Activated T-helper 1 cell treated with anti-CD3 and anti-CD28 coated beads, Interleukin-12 subunit alpha, Interleukin-12 subunit beta, Interleukin-2, Interleukin-4 antibody, amounts not matched to agents 30 ng/mL and 10 ng/mL and 1 ng/mL, durations not matched to agents 14 hours and 24 hours and 36 hours (primary cell): Measurements from ENCODE around the gene ANKS1A. TPM values are rescaled to one million over a fixed set of nuclear protein-coding genes. Genes with fewer than 3 reads are reported as not detected.
A peak's percentile ranks its signal among the peaks of the same experiment; 100 is the strongest.
"Not testable (repeated sequence)": the region's sequence is repeated elsewhere in the genome, so short reads cannot be mapped to it uniquely, and the experiment has no call there.

Experiments used
- DNase-seq: peaks from one replicate; pipeline ENCODE4 v3.0.0; 2021; ENCODE audit warnings: low spot score
- H3K27ac Mint-ChIP-seq: one replicate; pipeline ENCODE4 v1.8.0; 2021; ENCODE audit warnings: mild to moderate bottlenecking, mixed read lengths
- H3K27me3 Mint-ChIP-seq: one replicate; pipeline ENCODE4 v1.8.0; 2022; ENCODE audit warnings: mild to moderate bottlenecking, moderate library complexity, mixed read lengths; ENCODE audit not compliant: insufficient read depth
- H3K36me3 Mint-ChIP-seq: one replicate; pipeline ENCODE4 v1.8.0; 2021; ENCODE audit warnings: low read depth, mixed read lengths
- H3K4me1 Mint-ChIP-seq: one replicate; pipeline ENCODE4 v1.8.0; 2021; ENCODE audit warnings: low read depth, mixed read lengths
- H3K4me3 Mint-ChIP-seq: one replicate; pipeline ENCODE4 v1.8.0; 2021; ENCODE audit warnings: mild to moderate bottlenecking, moderate library complexity, mixed read lengths
- H3K9me3 Mint-ChIP-seq: one replicate; pipeline ENCODE4 v1.8.0; 2021; ENCODE audit warnings: mixed read lengths
- intact Hi-C: fragments of 100-400 bp; cut with micrococcal nuclease; formaldehyde crosslinking; loops from one replicate; pipeline ENCODE4 v1.15.1; 2024
- total RNA-seq: library from RNA; stranded (reverse); gene quantifications from 2 replicates; pipeline ENCODE4 v1.2.3, GENCODE V29; 2022

ANKS1A gene
- total RNA-seq, 1 donor from 2014 or later, result 9.5 TPM

DNA sequence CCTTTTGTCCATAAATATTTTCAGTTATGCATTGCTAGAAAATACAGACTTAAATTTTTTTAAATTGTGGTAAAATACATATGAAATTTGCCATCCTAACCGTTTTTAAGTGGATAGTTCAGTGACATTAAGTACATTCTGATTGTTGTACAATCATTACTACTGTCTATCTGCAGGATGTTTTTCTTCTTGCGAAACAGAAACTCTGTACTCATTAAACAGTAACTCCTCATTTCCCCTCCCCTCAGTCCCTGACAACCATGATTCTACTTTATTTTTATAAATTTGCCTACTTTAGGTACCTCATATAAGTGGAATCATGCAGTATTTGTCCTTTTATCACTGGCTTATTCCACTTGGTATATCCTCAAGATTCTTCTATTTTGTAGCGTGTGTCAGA is 22.5 kb upstream of the ANKS1A start:
- H3K4me3 Mint-ChIP-seq, result no peak overlapping the region
- peaks cover 24% of the 10 kb centered on the region for H3K36me3 Mint-ChIP-seq
- no peaks in the 10 kb centered on the region for H3K9me3 Mint-ChIP-seq
- no peak overlapping the region for H3K27ac Mint-ChIP-seq
- no peaks in the 10 kb centered on the region for H3K4me1 Mint-ChIP-seq
- H3K27me3 Mint-ChIP-seq, result no peaks in the 10 kb centered on the region
- no peak for DNase-seq
- intact Hi-C loops, result no loop called here

- no peaks in the 10 kb centered on the region for H3K27me3 Mint-ChIP-seq
- no peak for DNase-seq
- H3K27ac Mint-ChIP-seq, result no peak overlapping the region
- intact Hi-C loops, result no loop called here
- peaks cover 30% of the 10 kb centered on the region for H3K36me3 Mint-ChIP-seq
- no peaks in the 10 kb centered on the region for H3K9me3 Mint-ChIP-seq
- no peaks in the 10 kb centered on the region for H3K4me1 Mint-ChIP-seq
- no peak overlapping the region for H3K4me3 Mint-ChIP-seq
Measured at GRCh38 chr6:34867484-34867883, 21.6 kb upstream of the ANKS1A start.

DNA sequence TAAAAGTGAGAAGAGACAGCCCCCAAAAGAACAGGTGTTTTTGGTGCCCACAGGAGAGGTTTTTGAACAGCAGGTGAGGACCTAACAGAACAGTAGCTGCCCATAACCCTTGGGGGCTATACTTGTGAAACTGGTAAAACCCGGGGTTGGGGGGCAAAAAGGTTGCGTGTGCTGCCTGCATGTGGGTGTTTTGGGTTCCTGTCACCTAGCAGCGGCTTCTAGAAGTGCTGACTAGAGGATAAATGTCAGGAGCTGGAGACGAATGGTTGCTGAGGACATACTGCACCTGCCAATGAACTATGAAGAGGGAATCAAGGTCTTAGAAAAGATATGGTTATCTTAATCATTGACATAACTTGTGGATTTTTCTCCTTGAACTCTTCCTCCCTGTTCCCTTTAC is 17.2 kb upstream of the ANKS1A start:
- no peaks in the 10 kb centered on the region for H3K4me1 Mint-ChIP-seq
- no peak overlapping the region for H3K4me3 Mint-ChIP-seq
- peaks cover 29% of the 10 kb centered on the region for H3K36me3 Mint-ChIP-seq
- no peaks in the 10 kb centered on the region for H3K9me3 Mint-ChIP-seq
- DNase-seq, result no peak
- no peak overlapping the region for H3K27ac Mint-ChIP-seq
- no peaks in the 10 kb centered on the region for H3K27me3 Mint-ChIP-seq
- intact Hi-C loops, result no loop called here

- intact Hi-C loops, result no loop called here
- no peaks in the 10 kb centered on the region for H3K9me3 Mint-ChIP-seq
- H3K27ac Mint-ChIP-seq, result no peak overlapping the region
- no peak overlapping the region for H3K4me3 Mint-ChIP-seq
- no peaks in the 10 kb centered on the region for H3K27me3 Mint-ChIP-seq
- no peak for DNase-seq
- peaks cover 29% of the 10 kb centered on the region for H3K36me3 Mint-ChIP-seq
- H3K4me1 Mint-ChIP-seq, result no peaks in the 10 kb centered on the region
Measured at GRCh38 chr6:34872332-34872731, 16.7 kb upstream of the ANKS1A start.

DNA sequence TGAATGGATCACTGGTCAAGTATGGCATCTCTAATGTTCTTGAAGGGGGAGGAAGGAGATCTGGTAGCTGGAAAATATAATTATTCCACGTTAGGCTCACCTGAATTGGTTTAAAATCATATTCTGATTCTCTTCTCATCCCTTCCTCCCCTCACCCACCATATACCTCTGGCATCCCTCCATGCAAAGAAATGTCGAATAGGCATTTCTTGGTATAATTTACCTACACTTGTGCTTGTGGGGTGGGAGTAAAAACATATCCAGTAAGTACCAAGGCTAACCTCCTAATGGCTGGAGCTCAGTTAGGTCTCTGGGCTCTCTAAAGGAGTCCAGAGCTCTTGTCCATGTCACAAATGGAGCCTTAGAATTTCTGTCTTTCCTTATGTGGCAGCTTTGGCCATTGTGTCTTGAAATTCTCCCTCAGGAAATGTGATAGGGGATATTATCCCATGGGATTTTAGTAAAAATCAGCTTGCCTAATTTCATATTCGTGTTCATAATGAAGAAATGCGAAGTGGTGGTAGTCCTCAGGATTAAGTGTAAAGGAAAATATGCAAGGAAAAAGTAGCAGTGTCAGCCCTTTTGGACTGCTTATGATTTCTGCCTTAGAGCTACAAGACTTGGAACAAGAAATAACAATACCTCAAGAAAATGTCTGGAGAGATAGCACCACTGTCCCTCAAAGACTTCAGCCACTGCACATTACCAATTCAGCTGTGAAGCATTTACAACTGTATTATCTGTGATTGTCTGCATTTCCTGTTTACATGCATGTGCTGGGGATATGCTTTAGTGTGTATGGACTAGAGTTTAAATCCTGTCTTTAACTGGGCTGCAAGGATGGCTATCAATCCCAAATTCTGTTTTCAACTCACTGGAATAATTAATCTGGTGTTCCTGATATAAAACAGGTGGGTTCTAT is 13.5 kb upstream of the ANKS1A start:
- Mint-ChIP-seq H3K27me3 (no peaks in the 10 kb centered on the region), H3K27ac (no peak overlapping the region), H3K4me3 (no peak overlapping the region), H3K4me1 (no peaks in the 10 kb centered on the region), H3K36me3 (peaks cover 34% of the 10 kb centered on the region), H3K9me3 (no peaks in the 10 kb centered on the region)
- DNase-seq, result no peak
- intact Hi-C loops, result no loop called here

DNA sequence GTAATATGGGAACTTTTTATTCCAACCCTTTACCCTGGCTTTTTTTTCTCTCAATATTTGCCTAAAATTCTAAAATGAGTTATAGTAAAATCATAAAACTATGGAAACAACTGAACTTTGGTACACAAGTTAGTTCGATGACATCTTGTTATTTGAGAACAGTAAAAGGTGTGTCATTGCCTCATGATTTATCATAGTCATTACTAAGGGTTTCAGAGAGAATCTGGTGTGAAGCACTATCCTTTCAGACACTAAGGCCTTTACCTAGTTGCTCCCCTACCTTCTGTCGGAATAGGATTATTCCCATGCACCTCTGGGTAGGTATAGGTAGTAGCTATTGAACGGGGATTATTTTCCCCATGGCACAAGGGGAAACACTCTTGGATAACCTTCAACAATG is 12.6 kb upstream of the ANKS1A start:
- Mint-ChIP-seq H3K36me3 (peaks cover 25% of the 10 kb centered on the region), H3K4me3 (no peak overlapping the region), H3K4me1 (no peaks in the 10 kb centered on the region), H3K9me3 (no peaks in the 10 kb centered on the region), H3K27me3 (no peaks in the 10 kb centered on the region), H3K27ac (no peak overlapping the region)
- no peak for DNase-seq
- intact Hi-C loops, result no loop called here

DNA sequence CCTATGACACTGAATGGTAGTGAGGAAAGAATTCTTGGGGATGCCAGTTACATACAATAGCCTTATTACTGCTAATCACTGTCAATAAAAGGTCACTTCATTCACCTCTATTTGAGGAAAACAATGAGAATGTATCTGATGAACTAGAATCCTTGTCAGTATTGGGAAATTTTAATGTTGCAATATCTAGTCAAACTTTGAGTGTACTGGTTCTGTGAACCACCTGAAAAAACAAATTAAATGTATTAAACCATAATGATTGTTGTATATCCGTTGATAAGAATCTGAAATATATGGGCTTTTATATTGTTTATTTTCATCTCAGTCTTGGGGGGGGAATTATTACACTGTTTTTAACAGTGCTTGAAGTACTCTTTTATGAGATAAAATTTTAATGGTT is 11.8 kb upstream of the ANKS1A start:
- Mint-ChIP-seq H3K27me3 (no peaks in the 10 kb centered on the region), H3K27ac (no peak overlapping the region), H3K9me3 (no peaks in the 10 kb centered on the region), H3K4me3 (no peak overlapping the region), H3K36me3 (peaks cover 19% of the 10 kb centered on the region), H3K4me1 (no peaks in the 10 kb centered on the region)
- no peak for DNase-seq
- intact Hi-C loops, result no loop called here

DNA sequence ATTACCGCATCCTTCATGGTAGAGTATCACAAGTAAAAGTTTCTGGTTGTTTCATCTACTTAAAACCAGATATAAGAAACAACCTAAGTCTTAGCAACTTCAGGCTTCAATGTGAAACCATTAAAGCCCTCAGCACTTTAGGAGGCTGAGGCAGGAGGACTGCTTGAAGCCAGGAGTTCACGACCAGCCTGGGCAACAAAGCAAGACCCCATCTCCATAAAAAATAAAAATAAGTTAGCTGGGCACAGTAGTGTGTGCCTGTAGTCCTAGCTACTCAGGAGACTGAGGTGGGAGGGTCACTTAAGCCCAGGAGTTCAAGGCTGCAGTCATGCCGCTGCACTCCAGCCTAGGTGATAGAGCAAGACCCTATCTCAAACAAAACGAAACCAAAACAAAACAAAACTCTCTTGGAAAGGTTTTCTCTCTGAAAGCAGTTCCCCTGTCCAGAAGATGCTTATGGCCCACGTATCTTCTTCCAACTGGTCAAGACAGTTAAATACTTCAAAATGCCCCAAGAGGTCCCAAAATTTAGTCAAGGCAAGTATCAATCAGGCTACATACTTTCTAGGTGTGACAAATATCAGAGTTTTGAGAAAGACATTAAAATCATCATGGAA is 11.1 kb upstream of the ANKS1A start:
- no peak overlapping the region for H3K27ac Mint-ChIP-seq

GRCh38 chr6:34884073-34884472 is 5.0 kb upstream of the ANKS1A start:
- DNase-seq, H3K4me3 Mint-ChIP-seq, H3K27ac Mint-ChIP-seq, H3K9me3 Mint-ChIP-seq, H3K27me3 Mint-ChIP-seq: not testable (repeated sequence)
- Mint-ChIP-seq H3K4me1 (peaks cover 24% of the 10 kb centered on the region), H3K36me3 (peaks cover 27% of the 10 kb centered on the region)
- intact Hi-C loops, result loop anchor here (10.0 kb wide), 1 partner anchor 361 kb away; no protein-coding TSS in a partner anchor

More for the DNA sequence above, 11.1 kb upstream of the ANKS1A start:
- intact Hi-C loops, result no loop called here
- no peaks in the 10 kb centered on the region for H3K27me3 Mint-ChIP-seq
- H3K9me3 Mint-ChIP-seq, result no peaks in the 10 kb centered on the region
- H3K4me1 Mint-ChIP-seq, result peaks cover 2% of the 10 kb centered on the region
- peaks cover 21% of the 10 kb centered on the region for H3K36me3 Mint-ChIP-seq
- no peak overlapping the region for H3K4me3 Mint-ChIP-seq
- DNase-seq, result no peak

DNA sequence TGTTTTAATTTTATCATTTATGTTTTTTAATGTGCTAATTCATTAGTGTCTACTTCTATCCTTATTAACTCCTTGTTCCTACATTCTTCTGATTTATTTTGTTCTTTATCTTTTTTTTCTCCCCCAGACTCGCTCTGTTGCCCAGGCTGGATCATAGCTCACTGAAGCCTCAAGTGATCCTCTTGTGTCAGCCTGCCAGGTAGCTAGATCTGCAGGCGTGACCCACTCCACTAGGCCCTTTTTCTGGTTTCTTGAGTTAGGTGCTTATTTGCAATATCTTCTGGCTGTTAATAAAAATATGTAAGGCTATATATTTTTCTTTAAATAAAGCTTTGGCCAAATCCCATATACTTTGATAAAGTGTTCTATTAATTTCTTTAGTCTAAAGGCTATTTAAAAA is 4.1 kb upstream of the ANKS1A start:
- DNase-seq, result no peak
- H3K4me1 Mint-ChIP-seq, result peaks cover 24% of the 10 kb centered on the region
- no peak overlapping the region for H3K27ac Mint-ChIP-seq
- peaks cover 24% of the 10 kb centered on the region for H3K36me3 Mint-ChIP-seq
- H3K9me3 Mint-ChIP-seq, result peaks cover 3% of the 10 kb centered on the region
- intact Hi-C loops, result loop anchor here (5.0 to 10.0 kb wide), 4 partner anchors 228 to 648 kb away; partner anchors contain the start of genes DEF6 and HMGA1
- peak overlapping the region; percentile 17 for H3K4me3 Mint-ChIP-seq
- H3K27me3 Mint-ChIP-seq, result peaks cover 2% of the 10 kb centered on the region

GRCh38 chr6:34885837-34886236 is 3.2 kb upstream of the ANKS1A start:
- Mint-ChIP-seq H3K36me3 (peaks cover 22% of the 10 kb centered on the region), H3K4me3 (peak overlapping the region; percentile 52), H3K4me1 (peaks cover 29% of the 10 kb centered on the region)
- H3K27me3 Mint-ChIP-seq, H3K9me3 Mint-ChIP-seq, H3K27ac Mint-ChIP-seq, DNase-seq: not testable (repeated sequence)
- intact Hi-C loops, result loop anchor here (5.0 to 10.0 kb wide), 4 partner anchors 229 to 649 kb away; partner anchors contain the start of genes DEF6 and HMGA1

- peaks cover 3% of the 10 kb centered on the region for H3K27me3 Mint-ChIP-seq
- peaks cover 3% of the 10 kb centered on the region for H3K9me3 Mint-ChIP-seq
- intact Hi-C loops, result loop anchor here (1.0 to 10.0 kb wide), 8 partner anchors 95 to 651 kb away; partner anchors contain the start of genes BLTP3A, DEF6, HMGA1 and ILRUN
- H3K27ac Mint-ChIP-seq, result peak within 1 kb of the TSS; percentile 96
- H3K36me3 Mint-ChIP-seq, result peaks cover 21% of the 10 kb centered on the region
- DNase-seq, result peak; percentile 86
- peaks cover 28% of the 10 kb centered on the region for H3K4me1 Mint-ChIP-seq
- H3K4me3 Mint-ChIP-seq, result peak within 1 kb of the TSS; percentile 98
Measured at GRCh38 chr6:34887753-34888513, 1.1 kb upstream of the ANKS1A start, which contains the start of gene TAF11. TSS of gene TAF11 (minus strand) at chr6:34888042. CDS start at chr6:34887957, 85 bp downstream.
